Transverse colon (tissue), 4 donors: Measurements from ENCODE around the gene HPSE2. TPM values are rescaled to one million over a fixed set of nuclear protein-coding genes. Genes with fewer than 3 reads are reported as not detected.

Source experiments
- DNase-seq: peaks from one replicate; pipeline ENCODE4 v3.0.0-alpha.2; 2019
- H3K27ac ChIP-seq, 4 donors: fragments of 200-600 bp; sonication (generic); 2 replicates each; pipeline ENCODE4 v1.5.1; 2016 to 2018; ENCODE audit warnings: inconsistent platforms in 4 of 4
- H3K27me3 ChIP-seq: fragments of 200-600 bp; sonication (generic); 2 replicates; pipeline ENCODE4 v1.5.1; 2017; ENCODE audit warnings: inconsistent platforms
- H3K36me3 ChIP-seq, 4 donors: fragments of 200-600 bp; sonication (generic); 2 replicates each; pipeline ENCODE4 v1.5.1; 2017 to 2019; ENCODE audit warnings: inconsistent platforms in 4 of 4
- H3K4me1 ChIP-seq, 4 donors: fragments of 200-600 bp; sonication (generic); 2 replicates each; pipeline ENCODE4 v1.5.1; 2017 to 2020; ENCODE audit warnings: inconsistent platforms in 4 of 4
- H3K4me3 ChIP-seq, 4 donors: fragments of 200-600 bp; sonication (generic); 1 replicate in 1 of 4; 2 replicates in 3 of 4; pipeline versions ENCODE4 v1.5.1 to v1.6.1; 2017 to 2019; ENCODE audit warnings: inconsistent platforms in 4 of 4
- H3K9me3 ChIP-seq, 2 donors: fragments of 200-600 bp; sonication (generic); 2 replicates each; pipeline ENCODE4 v1.5.1; 2017 to 2019; ENCODE audit warnings: inconsistent platforms in 2 of 2
- CTCF ChIP-seq, 5 experiments: fragments of 200-600 bp in 3 of 5; fragments of 450-650 bp in 2 of 5; sonication (generic) in 3 of 5; IDR thresholded peaks; 1 replicate in 2 of 5; 2 replicates in 3 of 5; pipeline ENCODE4 v1.5.1; 2016 to 2017; ENCODE audit warnings: antibody characterized with exemption in 5 of 5, inconsistent platforms in 3 of 5, mild to moderate bottlenecking in 2 of 5, moderate library complexity in 1 of 5
- EP300 ChIP-seq: sonication (generic); formaldehyde crosslinking; IDR thresholded peaks from one replicate; pipeline ENCODE4 v1.6.1; 2017; ENCODE audit warnings: antibody characterized with exemption, low read depth
- POLR2A ChIP-seq: fragments of 450-650 bp; IDR thresholded peaks from one replicate; pipeline ENCODE4 v1.6.1; 2016; ENCODE audit warnings: antibody characterized with exemption, mild to moderate bottlenecking, moderate library complexity
- POLR2AphosphoS5 ChIP-seq, 3 donors: sonication (generic); formaldehyde crosslinking; IDR thresholded peaks; one replicate each; pipeline ENCODE4 v1.6.1; 2016; ENCODE audit warnings: antibody characterized with exemption in 3 of 3
- WGBS, 2 donors: methylation state at CpG; one replicate each; pipeline ENCODE4 v1.1.5; 2018; ENCODE audit warnings: low coverage in 1 of 2; 5-methylcytosine and 5-hydroxymethylcytosine counted together
- in situ Hi-C, 4 donors: fragments of 200-750 bp; cut with MboI; loops; one replicate each; pipeline versions ENCODE4 v1.15.0 to v1.15.1; 2017; ENCODE audit warnings: low sequenced_read_pairs in 3 of 4, low pct_ligation_motif_present in 1 of 4, low pct_unique_long_range_greater_than_20kb in 1 of 4
- intact Hi-C: fragments of 100-400 bp; cut with DNase I; formaldehyde crosslinking; loops from one replicate; pipeline ENCODE4 v1.15.1; 2023; ENCODE audit warnings: low total_unique reads
- total RNA-seq, 4 donors: library from RNA; depleted of rRNA; stranded (reverse); fragments of >200 nt; gene quantifications; one replicate each; pipeline ENCODE4 v1.1.0, GENCODE V29; 2016

HPSE2 gene
- total RNA-seq, 4 donors from 2014 or later: 2.2 to 3.0 TPM; not detected in 2

DNA sequence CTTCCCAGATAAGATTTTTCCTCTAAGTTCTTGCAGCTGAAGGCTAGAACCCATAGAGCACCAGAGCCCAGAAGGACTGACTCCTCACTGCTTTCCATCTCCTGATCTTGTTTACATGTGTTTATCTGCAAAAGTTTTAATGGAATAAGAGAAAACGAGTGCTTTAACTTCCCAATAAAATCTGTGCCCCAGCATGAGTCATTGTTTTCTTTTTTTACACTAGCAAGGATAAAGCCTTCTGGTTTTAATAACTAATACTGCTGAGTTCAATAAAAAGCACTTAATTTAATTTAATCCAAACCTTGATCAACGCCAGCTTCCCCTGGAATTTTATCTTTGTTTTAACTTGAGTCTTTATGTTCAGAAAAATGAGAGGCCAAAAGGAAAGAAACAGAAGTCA lies 227.6 kb downstream of the HPSE2 start:
- DNase-seq: no peak
- TF ChIP-seq EP300 (no peak), POLR2AphosphoS5 (IDR thresholded peaks at IDR 0.05) (no peak), POLR2A (no peak), CTCF (IDR thresholded peaks at IDR 0.05) (no peak)
- intact Hi-C loops: no loop called here
- Histone ChIP-seq H3K4me1 (no peaks in the 10 kb centered on the region), H3K4me3 (no peak overlapping the region), H3K9me3 (peaks cover 12 to 18% of the 10 kb centered on the region in 2 donors), H3K27me3 (no peaks in the 10 kb centered on the region), H3K36me3 (no peaks in the 10 kb centered on the region), H3K27ac (no peak overlapping the region)
- 41 to 58% methylated on average over 2 of the region's 2 CpGs for WGBS, 2 donors
- in situ Hi-C loops: loop anchor here in 1 of 4 donors (25.0 kb wide), 1 partner anchor 196 kb away; no protein-coding TSS in a partner anchor

GRCh38 chr10:99007457-99007856 lies 228.2 kb downstream of the HPSE2 start:
- no peak overlapping the region for H3K27ac ChIP-seq
- in situ Hi-C loops: loop anchor here in 1 of 4 donors (25.0 kb wide), 1 partner anchor 195 kb away; no protein-coding TSS in a partner anchor
- intact Hi-C loops: no loop called here
- no peak for TF ChIP-seq POLR2A
- TF ChIP-seq CTCF (IDR thresholded peaks at IDR 0.05): no peak
- TF ChIP-seq POLR2AphosphoS5 (IDR thresholded peaks at IDR 0.05): no peak
- TF ChIP-seq EP300: no peak
- no peaks in the 10 kb centered on the region for H3K27me3 ChIP-seq
- no peak overlapping the region for H3K4me3 ChIP-seq
- H3K36me3 ChIP-seq: no peaks in the 10 kb centered on the region
- peaks cover 12 to 18% of the 10 kb centered on the region in 2 donors for H3K9me3 ChIP-seq
- no peaks in the 10 kb centered on the region for H3K4me1 ChIP-seq
- no peak for DNase-seq

- intact Hi-C loops: no loop called here
These were observed 230.4 kb downstream of the HPSE2 start for GRCh38 chr10:99005254-99005653.

DNA sequence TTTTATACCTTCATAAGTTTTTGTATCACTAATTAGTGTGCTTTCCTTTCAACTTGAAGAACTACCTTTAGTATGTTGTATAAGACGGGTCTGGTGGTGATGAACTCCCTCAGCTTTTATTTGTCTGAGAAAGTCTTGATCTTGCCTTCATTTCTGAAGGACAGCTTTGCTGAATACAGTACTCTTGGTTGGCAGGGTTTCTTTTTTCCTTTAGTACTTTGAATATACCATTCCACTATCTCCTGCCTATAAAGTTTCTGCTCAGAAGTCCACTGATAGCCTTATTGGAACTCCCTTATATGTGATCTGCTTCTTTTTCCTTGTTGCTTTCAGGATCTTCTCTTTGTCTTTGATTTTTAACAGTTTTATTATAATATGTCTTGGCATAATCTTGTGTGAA lies 230.9 kb downstream of the HPSE2 start:
- in situ Hi-C loops (loop anchor here in 1 of 4 donors (25.0 kb wide), 1 partner anchor 192 kb away; no protein-coding TSS in a partner anchor), intact Hi-C loops (no loop called here)

More at GRCh38 chr10:99005254-99005653, 230.4 kb downstream of the HPSE2 start:
- Histone ChIP-seq H3K4me1 (no peaks in the 10 kb centered on the region), H3K4me3 (no peak overlapping the region), H3K27me3 (no peaks in the 10 kb centered on the region), H3K9me3 (peaks cover 12 to 18% of the 10 kb centered on the region in 2 donors), H3K27ac (no peak overlapping the region), H3K36me3 (no peaks in the 10 kb centered on the region)
- in situ Hi-C loops: loop anchor here in 1 of 4 donors (25.0 kb wide), 1 partner anchor 193 kb away; no protein-coding TSS in a partner anchor
- no peak for TF ChIP-seq EP300
- no peak for TF ChIP-seq POLR2AphosphoS5 (IDR thresholded peaks at IDR 0.05)
- 76% methylated on average over 1 of the region's 1 CpG; no CpG with 5 or more reads in 1 of the 2 donors for WGBS, 2 donors
- DNase-seq: no peak

More for the DNA sequence above, 230.9 kb downstream of the HPSE2 start:
- H3K4me1 ChIP-seq: no peaks in the 10 kb centered on the region
- WGBS, 2 donors: 82 to 88% methylated on average over 1 of the region's 1 CpG
- H3K27me3 ChIP-seq: no peaks in the 10 kb centered on the region
- no peak overlapping the region for H3K27ac ChIP-seq
- no peak overlapping the region for H3K4me3 ChIP-seq
- H3K9me3 ChIP-seq: peaks cover 12 to 18% of the 10 kb centered on the region in 2 donors
- TF ChIP-seq EP300: no peak
- TF ChIP-seq POLR2AphosphoS5 (IDR thresholded peaks at IDR 0.05): no peak
- TF ChIP-seq POLR2A: no peak
- no peak for TF ChIP-seq CTCF (IDR thresholded peaks at IDR 0.05)
- DNase-seq: no peak
- no peaks in the 10 kb centered on the region for H3K36me3 ChIP-seq
